Upper lobe of left lung (tissue), 4 donors: ENCODE data around the gene DACT1.

Experiments used
- CTCF ChIP-seq, 6 experiments: fragments of 450-650 bp in 4 of 6; fragments of 200-600 bp in 2 of 6; sonication (generic) in 2 of 6; IDR thresholded peaks; one replicate each; pipeline ENCODE4 v1.5.1; 2016 to 2019; ENCODE audit warnings: antibody characterized with exemption in 6 of 6
- EP300 ChIP-seq, 4 donors: sonication (generic); formaldehyde crosslinking; IDR thresholded peaks; one replicate each; pipeline ENCODE4 v1.5.1; 2017; ENCODE audit warnings: antibody characterized with exemption in 4 of 4, control low read depth in 2 of 4
- POLR2A ChIP-seq, 4 donors: fragments of 450-650 bp; IDR thresholded peaks; one replicate each; pipeline ENCODE4 v1.5.1; 2016 to 2017; ENCODE audit warnings: antibody characterized with exemption in 4 of 4, mild to moderate bottlenecking in 2 of 4
- POLR2AphosphoS5 ChIP-seq, 2 donors: sonication (generic); formaldehyde crosslinking; IDR thresholded peaks; one replicate each; pipeline ENCODE4 v1.5.1; 2017; ENCODE audit warnings: antibody characterized with exemption in 2 of 2

- no peak for TF ChIP-seq POLR2A (IDR thresholded peaks at IDR 0.05)
- peak in 1 of 6 experiments; percentile 8 for TF ChIP-seq CTCF (IDR thresholded peaks at IDR 0.05)
- no peak for TF ChIP-seq EP300 (IDR thresholded peaks at IDR 0.05)
- TF ChIP-seq POLR2AphosphoS5 (IDR thresholded peaks at IDR 0.05), result no peak
Observed at GRCh38 chr14:58638231-58639197, 752 bp downstream of the DACT1 start.
